Heart left ventricle (tissue), 16 donors: ENCODE results near the gene TTLL9. TPM values are rescaled to one million over a fixed set of nuclear protein-coding genes. Genes with fewer than 3 reads are reported as not detected.

ENCODE experiments used
- ATAC-seq, 4 donors: fragments of 200-7000 bp; cut with Tn5 transposase; one replicate each; pipeline ENCODE4 v1.9.1; 2020 to 2022; ENCODE audit warnings: moderate library complexity in 4 of 4, mild to moderate bottlenecking in 3 of 4, moderate number of reproducible peaks in 1 of 4
- DNase-seq, 5 donors: peaks; one replicate each; pipeline ENCODE4 v3.0.0-alpha.2; 2020
- H3K27ac ChIP-seq, 12 donors: fragments of 200-600 bp; sonication (generic) in 4 of 12; one replicate each; pipeline versions ENCODE4 v1.5.0 to v1.8.0; 2016 to 2022; ENCODE audit warnings: mild to moderate bottlenecking in 2 of 12
- H3K27me3 ChIP-seq, 9 donors: fragments of 200-600 bp; sonication (generic) in 2 of 9; one replicate each; pipeline versions ENCODE4 v1.5.1 to v1.8.0; 2016 to 2022; ENCODE audit warnings: mild to moderate bottlenecking in 3 of 9
- H3K36me3 ChIP-seq, 9 donors: fragments of 200-600 bp; sonication (generic) in 2 of 9; one replicate each; pipeline versions ENCODE4 v1.5.0 to v1.8.0; 2018 to 2022; ENCODE audit warnings: mild to moderate bottlenecking in 2 of 9
- H3K4me1 ChIP-seq, 12 donors: fragments of 200-600 bp; sonication (generic) in 4 of 12; one replicate each; pipeline versions ENCODE4 v1.5.0 to v1.8.0; 2016 to 2022; ENCODE audit warnings: mild to moderate bottlenecking in 3 of 12
- H3K4me3 ChIP-seq, 12 donors: fragments of 200-600 bp; sonication (generic) in 4 of 12; one replicate each; pipeline versions ENCODE4 v1.5.0 to v1.8.0; 2017 to 2022; ENCODE audit warnings: mild to moderate bottlenecking in 9 of 12, moderate library complexity in 4 of 12
- H3K9me3 ChIP-seq, 12 donors: fragments of 200-600 bp; sonication (generic) in 4 of 12; one replicate each; pipeline versions ENCODE4 v1.5.0 to v1.8.0; 2016 to 2022; ENCODE audit warnings: mild to moderate bottlenecking in 1 of 12
- POLR2A ChIP-seq, 2 donors: fragments of 450-650 bp; IDR thresholded peaks; one replicate each; pipeline ENCODE4 v1.6.1; 2017; ENCODE audit warnings: antibody characterized with exemption in 2 of 2, mild to moderate bottlenecking in 2 of 2, moderate library complexity in 2 of 2
- WGBS, 4 donors: extraction: QIAGEN DNeasy Blood & Tissue Kit in 2 of 4; methylation state at CpG; one replicate each; pipeline versions ENCODE4 v1.1.5 to v1.1.7; 2013 to 2018; 5-methylcytosine and 5-hydroxymethylcytosine counted together
- intact Hi-C, 10 donors: fragments of 100-400 bp; cut with DNase I; formaldehyde crosslinking; loops; one replicate each; pipeline versions ENCODE4 v1.11.1 to v1.14.2; 2022
- polyA plus RNA-seq, 2 donors: library from polyadenylated mRNA; stranded (reverse); fragments of 200-250 nt; gene quantifications; one replicate each; pipeline ENCODE4 v1.2.3, GENCODE V29; 2013
- total RNA-seq, 9 donors: library from RNA; depleted of rRNA in 2 of 9; stranded (reverse); fragments of >200 nt in 2 of 9; fragmentation: NEBNext Ultra II Directional in 3 of 9; extraction: Animal tissue kit (Norgen Biotek cat#: 25700) in 3 of 9; gene quantifications; one replicate each; pipeline versions ENCODE4 v1.1.0 to v1.2.4, GENCODE V29; 2016 to 2023
- TF ChIP-seq, protein P1 (sequence below), 12 donors: fragments of 200-600 bp; sonication (generic) in 4 of 12; IDR thresholded peaks; one replicate each; pipeline versions ENCODE4 v1.5.0 to v1.8.0; 2018 to 2022; ENCODE audit warnings: antibody characterized with exemption in 12 of 12, mild to moderate bottlenecking in 5 of 12
- donor health status: ischemic (EF 13 %, LVEDD 7.1; RV severe dilation, severe dysfunction).
- donor health status: healthy with polysubstance abuse.
- donor health status: DM: no; HTN: yes; CAD: no.
- donor health status: DM: no; HTN: no; CAD: no.
- donor health status: ischemic (EF 25% LVEDD 6.9; RV normal size, moderate dysfunction).
- donor health status: ischemic (EF 25% LVEDD 5.7; RV mildly dilated, moderate dysfunction).
- donor health status: healthy.
- donor health status: DM: yes; HTN: yes; CAD: no.
- donor health status: ischemic (EF 35%, LVEDD 5.7; RV mildly dilated, moderate dysfunction).
- donor health status: nonischemic (EF 11% LVEDD 7.7; RV severe dilation, severe dysfunction).
- donor health status: DM: yes; HTN: yes; CAD: no.
- donor health status: PGD.
- donor health status: ischemic (EF 29% LVEDD 5.4; RV normal size, mild dysfunction).
- donor health status: nonischemic (EF 23%, LVEDD 6.1; RV moderate dilation, normal function).

TTLL9 gene
- total and polyA plus RNA-seq, 11 donors: not detected

DNA sequence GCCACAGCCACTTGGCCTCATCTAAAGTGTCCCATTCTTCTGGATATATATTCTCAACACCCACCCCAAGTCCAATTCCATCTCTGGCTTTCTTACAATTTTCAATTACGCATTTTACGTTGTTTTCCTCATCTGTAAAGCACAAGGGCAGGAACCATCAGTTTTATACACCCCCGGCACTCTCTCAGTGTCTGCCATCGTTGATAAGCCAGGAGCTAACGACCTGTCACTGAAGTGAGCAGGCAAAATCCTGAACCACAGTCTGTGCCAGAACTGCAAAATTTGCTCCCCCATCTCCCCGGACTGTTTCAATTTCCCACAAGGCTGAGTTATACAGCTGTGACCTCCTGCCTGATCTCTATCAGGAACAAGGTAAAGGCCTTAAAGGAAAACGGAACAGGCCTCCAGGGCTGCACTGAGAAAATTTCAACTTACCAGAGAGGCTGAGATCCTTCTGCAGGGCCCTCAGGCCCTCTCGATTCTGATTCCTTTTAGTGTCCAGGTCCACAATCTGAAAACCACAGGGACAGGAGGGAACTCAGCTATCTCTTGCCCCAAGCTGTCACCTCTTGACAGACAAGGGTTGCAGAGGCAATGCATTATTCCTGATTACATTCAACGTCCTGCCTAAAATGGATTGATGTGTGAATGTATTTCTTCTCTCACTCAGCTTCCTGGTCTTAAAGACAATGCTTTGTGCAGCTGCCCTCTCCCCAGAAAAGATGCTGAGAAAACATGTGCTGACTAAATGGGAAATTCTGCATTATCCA is 79.6 kb downstream of the TTLL9 start:
- Histone ChIP-seq H3K27me3 (no peaks in the 10 kb centered on the region), H3K36me3 (peaks cover 5 to 50% (median 47%) of the 10 kb centered on the region in 9 donors), H3K27ac (no peak overlapping the region), H3K4me3 (peak overlapping the region in 5 of 12 donors; percentile 90 to 100 (median 96)), H3K9me3 (peaks cover 0 to 6% (median 0%) of the 10 kb centered on the region in 12 donors), H3K4me1 (peaks cover 0 to 27% (median 15%) of the 10 kb centered on the region in 12 donors)
- intact Hi-C loops: loop anchor here in 7 of 10 donors (2.0 to 10.0 kb wide), 7 partner anchors 78 to 128 kb away; partner anchors contain the start of genes DUSP15 (in 1 of the 7) and TTLL9 (in 1 of the 7)
- ATAC-seq: no peak
- no peak for TF ChIP-seq POLR2A (IDR thresholded peaks at IDR 0.05)
- TF ChIP-seq, protein P1, sequence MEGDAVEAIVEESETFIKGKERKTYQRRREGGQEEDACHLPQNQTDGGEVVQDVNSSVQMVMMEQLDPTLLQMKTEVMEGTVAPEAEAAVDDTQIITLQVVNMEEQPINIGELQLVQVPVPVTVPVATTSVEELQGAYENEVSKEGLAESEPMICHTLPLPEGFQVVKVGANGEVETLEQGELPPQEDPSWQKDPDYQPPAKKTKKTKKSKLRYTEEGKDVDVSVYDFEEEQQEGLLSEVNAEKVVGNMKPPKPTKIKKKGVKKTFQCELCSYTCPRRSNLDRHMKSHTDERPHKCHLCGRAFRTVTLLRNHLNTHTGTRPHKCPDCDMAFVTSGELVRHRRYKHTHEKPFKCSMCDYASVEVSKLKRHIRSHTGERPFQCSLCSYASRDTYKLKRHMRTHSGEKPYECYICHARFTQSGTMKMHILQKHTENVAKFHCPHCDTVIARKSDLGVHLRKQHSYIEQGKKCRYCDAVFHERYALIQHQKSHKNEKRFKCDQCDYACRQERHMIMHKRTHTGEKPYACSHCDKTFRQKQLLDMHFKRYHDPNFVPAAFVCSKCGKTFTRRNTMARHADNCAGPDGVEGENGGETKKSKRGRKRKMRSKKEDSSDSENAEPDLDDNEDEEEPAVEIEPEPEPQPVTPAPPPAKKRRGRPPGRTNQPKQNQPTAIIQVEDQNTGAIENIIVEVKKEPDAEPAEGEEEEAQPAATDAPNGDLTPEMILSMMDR (IDR thresholded peaks at IDR 0.05): no peak
- WGBS, 4 donors: 64 to 73% (median 65%) methylated on average over 9 of the region's 9 CpGs
- no peak for DNase-seq

DNA sequence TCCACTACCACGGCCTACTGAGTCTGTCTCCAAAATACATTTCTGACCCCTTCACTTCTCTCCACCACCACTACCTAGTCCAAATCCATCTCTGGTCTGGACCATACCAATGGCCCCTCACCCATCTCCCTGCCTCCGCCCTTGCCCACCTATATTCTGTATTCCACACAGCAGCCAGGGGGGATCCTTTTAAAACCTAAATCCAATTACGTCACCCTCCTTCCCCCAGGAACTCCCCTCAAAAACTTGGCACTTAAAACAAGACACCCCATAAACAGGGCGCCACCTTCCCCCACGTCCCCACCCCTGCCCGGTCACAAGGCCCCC is 80.7 kb downstream of the TTLL9 start:
- TF ChIP-seq, protein P1 (IDR thresholded peaks at IDR 0.05): no peak
- TF ChIP-seq POLR2A (IDR thresholded peaks at IDR 0.05): no peak
- 6 to 10% (median 8%) methylated on average over 6 of the region's 6 CpGs for WGBS, 4 donors
- intact Hi-C loops: loop anchor here in 7 of 10 donors (2.0 to 10.0 kb wide), 7 partner anchors 79 to 129 kb away; partner anchors contain the start of genes DUSP15 (in 1 of the 7) and TTLL9 (in 1 of the 7)
- Histone ChIP-seq H3K36me3 (peaks cover 5 to 39% (median 36%) of the 10 kb centered on the region in 9 donors), H3K9me3 (peaks cover 0 to 6% (median 0%) of the 10 kb centered on the region in 12 donors), H3K27me3 (peaks cover 0 to 2% (median 0%) of the 10 kb centered on the region in 9 donors), H3K4me1 (peaks cover 0 to 20% (median 15%) of the 10 kb centered on the region in 12 donors), H3K4me3 (peak overlapping the region; percentile 65 to 100 (median 94)), H3K27ac (peak overlapping the region in 7 of 12 donors; percentile 76 to 95 (median 85))
- DNase-seq: no peak
- ATAC-seq: no peak

DNA sequence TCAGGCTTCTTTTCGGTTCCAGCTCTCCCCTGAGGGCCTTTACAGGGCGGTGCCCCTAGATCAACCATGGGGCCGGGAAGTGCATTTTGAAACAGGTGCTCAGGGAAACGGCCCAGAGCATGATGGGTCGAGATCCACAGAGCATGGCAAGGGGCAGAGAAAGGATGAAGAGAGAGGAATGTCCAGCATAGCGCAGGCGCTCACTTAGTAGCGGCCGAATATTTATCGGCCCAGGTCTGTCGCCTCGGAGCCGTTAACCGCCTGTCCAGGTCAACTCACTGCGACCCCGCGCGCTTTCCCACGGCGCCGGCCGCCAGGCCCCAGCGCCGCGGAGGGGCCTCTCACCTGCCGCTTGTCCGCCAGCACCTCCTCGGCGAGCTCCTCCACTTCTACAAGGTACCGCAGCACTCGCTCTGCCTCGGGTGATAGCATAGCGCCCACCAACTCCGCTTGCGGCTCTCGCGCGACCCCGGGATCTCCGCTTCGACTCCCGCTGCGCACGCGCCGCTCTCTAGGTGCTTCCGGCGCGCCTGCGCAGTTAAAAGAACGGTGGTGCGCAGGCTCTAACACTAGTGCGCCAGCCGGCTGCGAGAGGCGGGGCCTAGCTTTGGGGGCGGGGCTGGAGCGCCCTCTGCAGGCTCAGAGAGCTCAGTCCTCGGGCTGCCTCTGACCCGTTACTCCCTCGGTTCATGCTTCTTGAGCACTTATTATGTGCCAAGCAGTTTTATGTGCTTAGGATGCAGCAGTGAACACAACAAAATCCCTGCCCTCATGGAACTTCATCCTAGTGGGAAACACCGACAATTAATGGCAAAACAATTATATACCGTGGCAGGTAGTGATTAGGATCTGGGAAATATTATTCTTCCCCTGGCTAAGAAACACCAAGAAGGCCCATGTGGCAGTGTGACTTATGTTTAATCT is 81.4 kb downstream of the TTLL9 start, which contains the start of gene PDRG1:
Gene PDRG1, minus strand, starts transcription at position 517 of the 924 bp plus-strand sequence. Its CDS starts 85 bp downstream, at position 432.
- TF ChIP-seq POLR2A (IDR thresholded peaks at IDR 0.05): peak in 1 of 2 donors; percentile 89
- TF ChIP-seq, protein P1 (IDR thresholded peaks at IDR 0.05): peak; percentile 93 to 99 (median 97)
- Histone ChIP-seq H3K27ac (peak within 1 kb of the TSS in 11 of 12 donors; percentile 69 to 95 (median 85)), H3K4me1 (peaks cover 0 to 20% (median 15%) of the 10 kb centered on the region in 12 donors), H3K36me3 (peaks cover 5 to 33% (median 30%) of the 10 kb centered on the region in 9 donors), H3K27me3 (peaks cover 0 to 8% (median 0%) of the 10 kb centered on the region in 9 donors), H3K9me3 (peaks cover 0 to 6% (median 0%) of the 10 kb centered on the region in 12 donors), H3K4me3 (peak within 1 kb of the TSS; percentile 65 to 100 (median 94))
- DNase-seq (peak; percentile 94 to 98 (median 96)), ATAC-seq (peak; percentile 96 to 99 (median 98))
- 0 to 1% (median 1%) methylated on average over 49 to 63 of the region's 63 CpGs for WGBS, 4 donors
- intact Hi-C loops: loop anchor here in 9 of 10 donors (1.0 to 10.0 kb wide), 12 partner anchors 79 to 129 kb away; partner anchors contain the start of genes DUSP15 (in 1 of the 9) and TTLL9 (in 1 of the 9)
